IPS-20b (cell line): Measurements from ENCODE around the gene MMP20.

Source experiments
- H3K27ac ChIP-seq: one replicate; pipeline ENCODE4 v1.5.1; 2013; ENCODE audit warnings: low read length
- H3K27me3 ChIP-seq: 2 replicates; pipeline ENCODE4 v1.6.1; 2013; ENCODE audit warnings: mild to moderate bottlenecking, low read length, inconsistent platforms; ENCODE audit not compliant: insufficient read depth
- H3K36me3 ChIP-seq: 2 replicates; pipeline ENCODE4 v1.6.1; 2013; ENCODE audit warnings: low read depth, mild to moderate bottlenecking, inconsistent platforms, low read length, moderate library complexity; ENCODE audit not compliant: insufficient read depth
- H3K4me1 ChIP-seq: 2 replicates; pipeline ENCODE4 v1.6.1; 2013; ENCODE audit warnings: mild to moderate bottlenecking, control low read depth, inconsistent platforms, low read length, moderate library complexity; ENCODE audit not compliant: insufficient read depth
- H3K4me3 ChIP-seq: 2 replicates; pipeline ENCODE4 v1.5.1; 2013; ENCODE audit warnings: mild to moderate bottlenecking, low read length, inconsistent platforms
- H3K9ac ChIP-seq: 2 replicates; pipeline ENCODE4 v1.6.1; 2013; ENCODE audit warnings: low read depth, mild to moderate bottlenecking, inconsistent platforms, low read length, moderate library complexity
- H3K9me3 ChIP-seq: 2 replicates; pipeline ENCODE4 v1.6.1; 2013; ENCODE audit warnings: mild to moderate bottlenecking, low read depth, low read length, inconsistent platforms; ENCODE audit not compliant: insufficient read depth

The MMP20 gene

GRCh38 chr11:102603576-102603975 lies 21.6 kb downstream of the MMP20 start:
- Histone ChIP-seq H3K36me3 (no peaks in the 10 kb centered on the region), H3K9ac (no peak overlapping the region), H3K9me3 (no peaks in the 10 kb centered on the region), H3K4me3 (no peak overlapping the region), H3K27me3 (no peaks in the 10 kb centered on the region), H3K4me1 (peaks cover 10% of the 10 kb centered on the region; the same call in 1 of the 2 replicates), H3K27ac (no peak overlapping the region)

GRCh38 chr11:102603091-102603490 lies 22.0 kb downstream of the MMP20 start:
- H3K27me3 ChIP-seq, result no peaks in the 10 kb centered on the region
- no peak overlapping the region for H3K27ac ChIP-seq
- H3K9me3 ChIP-seq, result no peaks in the 10 kb centered on the region
- no peak overlapping the region for H3K9ac ChIP-seq
- H3K4me1 ChIP-seq, result peaks cover 10% of the 10 kb centered on the region; the same call in 1 of the 2 replicates
- H3K36me3 ChIP-seq, result no peaks in the 10 kb centered on the region
- no peak overlapping the region for H3K4me3 ChIP-seq

DNA sequence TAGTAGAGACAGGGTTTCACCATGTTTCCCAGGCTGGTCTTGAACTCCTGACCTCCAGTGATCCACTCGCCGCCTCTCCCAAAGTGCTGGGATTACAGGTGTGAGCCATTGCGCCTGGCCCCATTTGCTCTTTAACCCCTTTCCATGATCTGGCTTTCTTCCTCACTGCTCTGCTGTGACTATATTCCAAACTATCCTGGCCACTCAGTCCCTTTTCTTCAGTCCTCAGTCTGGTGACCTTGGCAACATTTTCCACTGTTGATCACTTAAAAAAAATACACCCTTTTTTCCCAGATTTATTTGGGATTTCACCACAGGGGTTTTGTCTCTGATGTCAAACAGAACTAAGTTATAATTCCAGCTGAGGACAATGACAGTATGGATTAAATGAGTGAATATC lies 24.5 kb downstream of the MMP20 start:
- Histone ChIP-seq H3K9me3 (no peaks in the 10 kb centered on the region), H3K9ac (no peak overlapping the region), H3K27ac (no peak overlapping the region)

DNA sequence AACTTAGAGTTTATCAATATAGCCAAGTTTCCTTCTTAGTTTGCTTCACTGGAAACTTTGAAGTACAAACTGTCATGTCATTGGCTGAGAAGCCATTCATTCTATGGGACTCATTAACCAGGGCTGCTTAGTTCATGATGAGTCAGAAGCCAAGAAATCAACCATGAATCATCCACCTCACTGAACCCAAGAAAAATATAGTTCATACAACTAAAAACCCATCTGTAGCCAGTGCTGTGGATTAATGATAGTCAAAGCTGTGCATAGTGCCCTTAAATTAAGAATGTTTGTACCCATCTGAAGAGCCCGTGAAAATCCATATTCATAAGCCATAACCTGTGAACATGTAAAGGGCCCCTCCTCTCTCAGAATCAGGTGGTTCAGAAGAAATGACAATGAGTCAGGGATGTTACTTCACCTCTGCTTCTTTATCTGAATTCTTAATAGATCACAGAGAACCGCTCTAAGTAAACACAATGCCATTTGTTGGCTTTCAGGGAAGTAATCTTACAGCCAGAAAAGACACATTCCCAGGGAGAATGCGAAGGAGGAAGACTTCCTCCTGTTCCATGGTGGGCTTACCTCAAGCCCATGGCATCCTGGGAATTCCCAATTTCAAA lies 25.4 kb downstream of the MMP20 start:
- no peak overlapping the region for H3K9ac ChIP-seq
- no peaks in the 10 kb centered on the region for H3K27me3 ChIP-seq
- H3K9me3 ChIP-seq, result no peaks in the 10 kb centered on the region
- no peak overlapping the region for H3K27ac ChIP-seq
- no peaks in the 10 kb centered on the region for H3K36me3 ChIP-seq
- no peak overlapping the region for H3K4me3 ChIP-seq
- peaks cover 7% of the 10 kb centered on the region; the same call in 1 of the 2 replicates for H3K4me1 ChIP-seq

More for the DNA sequence above, 24.5 kb downstream of the MMP20 start:
- H3K36me3 ChIP-seq, result no peaks in the 10 kb centered on the region
- no peaks in the 10 kb centered on the region for H3K27me3 ChIP-seq
- H3K4me1 ChIP-seq, result peaks cover 10% of the 10 kb centered on the region; the same call in 1 of the 2 replicates
- H3K4me3 ChIP-seq, result no peak overlapping the region

DNA sequence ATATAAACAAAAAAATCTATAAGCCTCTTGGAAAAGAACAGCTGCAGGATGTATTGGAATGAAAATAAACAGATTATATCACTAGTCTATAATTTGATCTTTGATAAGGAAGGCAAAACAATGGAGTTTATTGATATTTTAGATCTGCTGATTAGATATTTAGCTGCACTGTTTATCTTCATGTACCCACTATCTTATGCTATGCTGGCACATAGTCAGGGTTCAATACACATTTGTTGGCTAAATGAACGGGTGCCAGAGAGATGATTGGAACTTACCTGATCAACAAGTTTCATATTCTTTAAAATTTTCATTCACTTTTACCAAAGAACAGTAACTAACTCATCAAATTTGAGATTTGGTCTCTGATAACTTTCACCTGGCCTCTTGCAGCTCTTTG lies 26.9 kb downstream of the MMP20 start:
- H3K4me1 ChIP-seq, result no peaks in the 10 kb centered on the region
- H3K27me3 ChIP-seq, result no peaks in the 10 kb centered on the region
- no peak overlapping the region for H3K4me3 ChIP-seq
- H3K9ac ChIP-seq, result no peak overlapping the region
- H3K36me3 ChIP-seq, result no peaks in the 10 kb centered on the region
- no peak overlapping the region for H3K27ac ChIP-seq
- no peaks in the 10 kb centered on the region for H3K9me3 ChIP-seq

GRCh38 chr11:102596578-102596977 lies 28.6 kb downstream of the MMP20 start:
- Histone ChIP-seq H3K4me3 (no peak overlapping the region), H3K27ac (no peak overlapping the region), H3K9ac (no peak overlapping the region), H3K27me3 (no peaks in the 10 kb centered on the region), H3K4me1 (no peaks in the 10 kb centered on the region), H3K36me3 (no peaks in the 10 kb centered on the region), H3K9me3 (no peaks in the 10 kb centered on the region)

DNA sequence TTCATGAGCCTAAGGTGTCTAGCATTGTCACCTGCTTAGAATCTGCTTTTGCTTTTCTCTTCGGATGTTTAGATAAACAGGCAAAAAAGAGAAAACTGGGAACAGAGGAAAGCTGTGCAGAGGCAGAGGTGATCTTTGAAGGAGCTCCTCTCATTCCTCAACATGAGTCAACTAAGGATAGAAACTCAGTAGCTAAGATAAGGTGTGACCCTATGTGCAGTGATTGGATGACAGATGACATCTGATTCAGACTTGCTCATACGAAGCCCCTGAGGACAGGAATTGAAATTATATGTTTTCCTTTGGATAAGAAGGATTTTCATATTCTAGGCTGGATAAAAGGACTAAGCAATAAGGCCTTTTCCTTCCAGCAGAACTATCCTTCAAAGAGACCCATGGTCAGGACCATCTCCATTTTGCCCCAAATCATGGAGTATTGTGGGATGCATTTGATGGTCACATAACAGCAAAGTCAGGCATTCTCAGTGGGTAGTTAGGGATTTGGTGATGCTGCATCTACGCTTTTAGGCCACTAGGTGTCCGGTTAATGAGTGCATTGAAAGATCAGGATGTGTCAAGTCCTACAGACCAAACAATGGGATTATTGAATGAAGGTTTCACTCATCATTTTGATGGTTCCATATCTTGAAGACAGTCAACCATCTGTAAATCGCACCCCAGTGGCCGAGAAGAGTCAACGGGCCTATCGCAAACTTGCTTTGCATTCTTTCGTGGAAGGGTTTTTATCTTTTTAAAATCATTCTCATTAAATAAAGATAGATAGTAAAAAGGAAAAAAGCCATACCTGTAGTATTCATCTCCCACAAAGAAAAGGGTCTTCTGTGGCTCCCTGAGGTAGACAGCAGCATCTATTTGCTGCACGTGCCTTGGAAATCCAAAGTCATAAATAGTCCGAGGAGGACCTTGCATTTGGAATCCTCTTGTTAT lies 32.2 kb downstream of the MMP20 start:
- H3K4me3 ChIP-seq, result no peak overlapping the region
- no peaks in the 10 kb centered on the region for H3K27me3 ChIP-seq
- H3K4me1 ChIP-seq, result no peaks in the 10 kb centered on the region

GRCh38 chr11:102592131-102592530 lies 33.0 kb downstream of the MMP20 start:
- no peak overlapping the region for H3K9ac ChIP-seq
- H3K4me1 ChIP-seq, result no peaks in the 10 kb centered on the region
- no peak overlapping the region for H3K4me3 ChIP-seq
- H3K27me3 ChIP-seq, result no peaks in the 10 kb centered on the region
- no peaks in the 10 kb centered on the region for H3K9me3 ChIP-seq
- H3K27ac ChIP-seq, result no peak overlapping the region
- no peaks in the 10 kb centered on the region for H3K36me3 ChIP-seq

More for the DNA sequence above, 32.2 kb downstream of the MMP20 start:
- Histone ChIP-seq H3K36me3 (no peaks in the 10 kb centered on the region), H3K27ac (no peak overlapping the region), H3K9ac (no peak overlapping the region), H3K9me3 (no peaks in the 10 kb centered on the region)

DNA sequence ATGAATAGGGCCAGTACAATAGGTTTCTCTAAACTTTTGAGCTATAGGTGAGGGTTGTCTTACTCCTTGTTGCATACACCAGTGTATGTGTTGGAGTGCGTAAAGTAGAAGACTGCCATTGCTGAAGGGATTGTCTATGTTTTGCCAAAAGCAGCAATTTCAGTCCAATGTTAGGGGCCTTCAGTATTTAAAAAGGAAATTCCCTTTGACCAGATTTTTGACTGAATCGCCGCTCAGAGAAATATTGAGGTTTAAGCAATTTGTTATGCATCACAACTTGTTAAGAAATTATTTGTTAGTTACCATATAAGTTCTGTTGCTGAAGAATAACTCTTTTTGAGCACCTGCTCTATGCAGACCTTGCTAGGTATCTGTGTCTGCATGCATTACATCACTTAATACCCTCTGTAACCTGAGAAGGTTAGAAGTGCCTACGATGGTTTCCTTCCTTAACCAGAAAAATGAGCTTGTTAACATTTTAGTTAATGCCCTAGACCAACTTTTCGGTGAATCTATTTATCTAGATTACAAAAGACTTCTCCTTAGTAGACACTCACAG lies 33.9 kb downstream of the MMP20 start:
- no peaks in the 10 kb centered on the region for H3K36me3 ChIP-seq
- H3K27me3 ChIP-seq, result no peaks in the 10 kb centered on the region
- H3K9me3 ChIP-seq, result no peaks in the 10 kb centered on the region
- no peak overlapping the region for H3K4me3 ChIP-seq
- no peaks in the 10 kb centered on the region for H3K4me1 ChIP-seq
- H3K27ac ChIP-seq, result no peak overlapping the region
- no peak overlapping the region for H3K9ac ChIP-seq

DNA sequence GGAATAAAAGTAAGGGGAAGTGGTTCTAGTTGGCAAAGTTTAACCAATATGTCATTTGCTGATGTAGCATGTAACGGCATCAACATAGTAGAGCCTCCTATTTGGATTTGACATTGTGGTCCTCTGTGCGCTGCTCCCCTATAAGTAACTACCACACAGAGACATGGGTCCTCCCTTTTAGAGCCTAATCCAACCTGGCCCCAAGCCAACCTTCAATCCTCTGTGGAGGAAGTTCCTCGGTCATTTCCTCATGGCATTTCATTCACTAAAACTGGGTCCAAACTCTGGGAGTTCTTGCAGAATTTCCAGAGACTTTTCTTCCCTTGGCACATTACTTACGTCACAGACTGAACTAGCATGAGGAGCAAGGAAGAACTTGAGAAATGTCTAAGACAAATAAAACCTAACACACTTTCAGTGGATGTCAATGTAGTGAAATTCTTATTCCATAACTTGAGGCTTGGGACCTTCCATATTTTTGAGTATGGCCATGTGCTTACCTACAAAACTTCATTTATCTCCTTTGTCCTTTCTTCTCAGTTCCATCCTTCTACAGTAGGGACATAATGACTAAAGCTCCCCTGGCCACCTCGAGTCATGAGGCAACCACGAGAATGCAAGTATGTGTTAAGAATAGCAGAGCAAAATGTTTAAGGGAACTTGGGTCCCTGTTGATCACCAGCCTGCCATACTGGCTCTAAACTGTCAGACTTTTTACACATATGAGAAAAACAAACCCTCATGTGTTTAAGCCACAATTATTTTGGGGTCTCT lies 34.7 kb downstream of the MMP20 start:
- no peaks in the 10 kb centered on the region for H3K9me3 ChIP-seq
- no peaks in the 10 kb centered on the region for H3K27me3 ChIP-seq
- H3K27ac ChIP-seq, result no peak overlapping the region
- no peaks in the 10 kb centered on the region for H3K4me1 ChIP-seq
- H3K36me3 ChIP-seq, result no peaks in the 10 kb centered on the region
- no peak overlapping the region for H3K4me3 ChIP-seq
- no peak overlapping the region for H3K9ac ChIP-seq

- no peaks in the 10 kb centered on the region for H3K9me3 ChIP-seq
- H3K4me1 ChIP-seq, result no peaks in the 10 kb centered on the region
- H3K27ac ChIP-seq, result no peak overlapping the region
- H3K27me3 ChIP-seq, result no peaks in the 10 kb centered on the region
- no peaks in the 10 kb centered on the region for H3K36me3 ChIP-seq
- no peak overlapping the region for H3K9ac ChIP-seq
- no peak overlapping the region for H3K4me3 ChIP-seq
Measured at GRCh38 chr11:102589047-102589459, 36.1 kb downstream of the MMP20 start.
